H1 (cell line): ENCODE measurements around the gene USP50.

Experiments
- CTCF ChIP-seq, 3 experiments: IDR thresholded peaks; 1 replicate in 2 of 3; 2 replicates in 1 of 3; pipeline versions ENCODE4 v1.5.1 to v1.6.1; 2011; ENCODE audit warnings: low read length in 3 of 3, mild to moderate bottlenecking in 3 of 3, inconsistent platforms in 2 of 3, low read depth in 1 of 3, moderate library complexity in 1 of 3; ENCODE audit not compliant: insufficient read depth in 1 of 3; ENCODE audit errors: control extremely low read depth in 1 of 3
- EP300 ChIP-seq, 2 experiments: IDR thresholded peaks; 1 replicate in 1 of 2; 2 replicates in 1 of 2; pipeline ENCODE4 v1.6.1; 2011 to 2012; ENCODE audit warnings: low read depth in 2 of 2, low read length in 2 of 2, mild to moderate bottlenecking in 2 of 2, borderline replicate concordance in 1 of 2, inconsistent platforms in 1 of 2, moderate library complexity in 1 of 2
- KDM1A ChIP-seq: fragments of 200-600, 300-600 bp; sonication (generic); IDR thresholded peaks from 2 replicates; pipeline ENCODE4 v1.7.1; 2016; ENCODE audit warnings: mild to moderate bottlenecking, low read length, borderline replicate concordance
- NRF1 ChIP-seq: IDR thresholded peaks from 2 replicates; pipeline ENCODE4 v1.6.1; 2011; ENCODE audit warnings: mild to moderate bottlenecking, low read depth, low read length, improper control_type of control experiment
- POLR2AphosphoS5 ChIP-seq: IDR thresholded peaks from 2 replicates; pipeline ENCODE4 v1.6.1; 2011; ENCODE audit warnings: low read depth, low read length
- SP1 ChIP-seq: IDR thresholded peaks from 2 replicates; pipeline ENCODE4 v1.6.1; 2011; ENCODE audit warnings: low read depth, low read length

- no peak for TF ChIP-seq SP1
- no peak for TF ChIP-seq CTCF (IDR thresholded peaks at IDR 0.05; ENCODE audit: control extremely low read depth in 1 of 3, insufficient read depth in 1 of 3, low read depth in 1 of 3, low read length in 3 of 3)
- no peak for TF ChIP-seq POLR2AphosphoS5
- no peak for TF ChIP-seq EP300 (IDR thresholded peaks at IDR 0.05; ENCODE audit: borderline replicate concordance in 1 of 2, low read depth in 2 of 2, low read length in 2 of 2)
- no peak for TF ChIP-seq KDM1A
- TF ChIP-seq NRF1 = no peak
Observed at GRCh38 chr15:50493625-50494024, 52.8 kb downstream of the USP50 start.
